ENCODE measurements around the gene NANP. TPM values are rescaled to one million over a fixed set of nuclear protein-coding genes. Genes with fewer than 3 reads are reported as not detected.

The NANP gene
- total RNA-seq, 2 experiments from 2014 or later: 1.1 to 1.2 TPM

- H3K4me1 Mint-ChIP-seq (ENCODE audit: low read depth): no peaks in the 10 kb centered on the region
- no peak for DNase-seq
- no peak overlapping the region for H3K27ac Mint-ChIP-seq
- ChIA-PET POLR2A (no interaction called here), CTCF (no interaction called here)
- H3K4me3 ChIP-seq (ENCODE audit: low read length): no peak overlapping the region
- no peaks in the 10 kb centered on the region for H3K36me3 ChIP-seq (ENCODE audit: insufficient read depth, low read length)
- no peak overlapping the region for H3K4me3 Mint-ChIP-seq
- H3K27me3 ChIP-seq (ENCODE audit: control insufficient read depth in 1 of 2, insufficient read depth in 2 of 2, low read length in 2 of 2): no peaks in the 10 kb centered on the region
- H3K9me3 ChIP-seq (ENCODE audit: control insufficient read depth in 1 of 2, insufficient read depth in 1 of 2, low read length in 2 of 2): no peaks in the 10 kb centered on the region
- peaks cover 22% of the 10 kb centered on the region for H3K36me3 Mint-ChIP-seq (ENCODE audit: low read depth)
- H3K9me3 Mint-ChIP-seq: no peaks in the 10 kb centered on the region
- H3K27me3 Mint-ChIP-seq: no peaks in the 10 kb centered on the region
- intact Hi-C loops (cut with DNase I, micrococcal nuclease): no loop called here
- no peak for ATAC-seq (ENCODE audit: poor library complexity)
- H3K4me1 ChIP-seq (ENCODE audit: insufficient read depth, low read length): peaks cover 11% of the 10 kb centered on the region
- TF ChIP-seq CTCF (IDR thresholded peaks at IDR 0.05): no peak
- no peak overlapping the region for H3K27ac ChIP-seq (ENCODE audit: low read depth in 1 of 2, low read length in 2 of 2)
Observed at GRCh38 chr20:25644814-25645213, 21.0 kb upstream of the NANP start.

- Histone ChIP-seq H3K4me1 (ENCODE audit: insufficient read depth, low read length) (peaks cover 11% of the 10 kb centered on the region), H3K27me3 (ENCODE audit: control insufficient read depth in 1 of 2, insufficient read depth in 2 of 2, low read length in 2 of 2) (no peaks in the 10 kb centered on the region), H3K4me3 (ENCODE audit: low read length) (no peak overlapping the region), H3K9me3 (ENCODE audit: control insufficient read depth in 1 of 2, insufficient read depth in 1 of 2, low read length in 2 of 2) (no peaks in the 10 kb centered on the region), H3K36me3 (ENCODE audit: insufficient read depth, low read length) (no peaks in the 10 kb centered on the region), H3K27ac (ENCODE audit: low read depth in 1 of 2, low read length in 2 of 2) (no peak overlapping the region)
- peaks cover 23% of the 10 kb centered on the region for H3K36me3 Mint-ChIP-seq (ENCODE audit: low read depth)
- no peak overlapping the region for H3K27ac Mint-ChIP-seq
- intact Hi-C loops (cut with DNase I, micrococcal nuclease): no loop called here
- H3K9me3 Mint-ChIP-seq: no peaks in the 10 kb centered on the region
- H3K4me3 Mint-ChIP-seq: no peak overlapping the region
- H3K4me1 Mint-ChIP-seq (ENCODE audit: low read depth): no peaks in the 10 kb centered on the region
- no peaks in the 10 kb centered on the region for H3K27me3 Mint-ChIP-seq
- ATAC-seq (ENCODE audit: poor library complexity) (no peak), DNase-seq (peak in 3 of 14 experiments; percentile 7 to 23 (median 20))
- ChIA-PET POLR2A (no interaction called here), CTCF (no interaction called here)
- TF ChIP-seq CTCF (IDR thresholded peaks at IDR 0.05): no peak
Observed at GRCh38 chr20:25643716-25644115, 19.9 kb upstream of the NANP start.

GRCh38 chr20:25637247-25637646, 13.4 kb upstream of the NANP start:
- H3K9me3 Mint-ChIP-seq: peaks cover 4% of the 10 kb centered on the region
- no peak overlapping the region for H3K4me3 Mint-ChIP-seq
- Histone ChIP-seq H3K36me3 (ENCODE audit: insufficient read depth, low read length) (no peaks in the 10 kb centered on the region), H3K4me3 (ENCODE audit: low read length) (no peak overlapping the region), H3K4me1 (ENCODE audit: insufficient read depth, low read length) (no peaks in the 10 kb centered on the region), H3K27me3 (ENCODE audit: control insufficient read depth in 1 of 2, insufficient read depth in 2 of 2, low read length in 2 of 2) (no peaks in the 10 kb centered on the region), H3K27ac (ENCODE audit: low read depth in 1 of 2, low read length in 2 of 2) (no peak overlapping the region), H3K9me3 (ENCODE audit: control insufficient read depth in 1 of 2, insufficient read depth in 1 of 2, low read length in 2 of 2) (peaks cover 3 to 14% of the 10 kb centered on the region in 2 experiments)
- H3K27me3 Mint-ChIP-seq: no peaks in the 10 kb centered on the region
- DNase-seq (no peak), ATAC-seq (ENCODE audit: poor library complexity) (no peak)
- ChIA-PET CTCF (no interaction called here), POLR2A (interaction anchor here (0.7 kb wide), 1 partner anchor 246 kb away, joined by 3 read pairs; no protein-coding TSS in a partner anchor)
- no peak for TF ChIP-seq CTCF (IDR thresholded peaks at IDR 0.05)
- no peak overlapping the region for H3K27ac Mint-ChIP-seq
- intact Hi-C loops (cut with DNase I, micrococcal nuclease): no loop called here
- H3K4me1 Mint-ChIP-seq (ENCODE audit: low read depth): no peaks in the 10 kb centered on the region
- peaks cover 45% of the 10 kb centered on the region for H3K36me3 Mint-ChIP-seq (ENCODE audit: low read depth)
